Peyer's patch (tissue), 4 donors: ENCODE data around the gene VSX2.

ENCODE experiments used
- CTCF ChIP-seq, 6 experiments: fragments of 450-650 bp in 4 of 6; fragments of 200-600 bp in 2 of 6; sonication (generic) in 1 of 6; IDR thresholded peaks; one replicate each; pipeline ENCODE4 v1.5.1; 2017 to 2019; ENCODE audit warnings: antibody characterized with exemption in 6 of 6, mild to moderate bottlenecking in 3 of 6, moderate library complexity in 1 of 6
- POLR2A ChIP-seq, 2 donors: fragments of 450-650 bp; IDR thresholded peaks; one replicate each; pipeline ENCODE4 v1.5.1; 2017; ENCODE audit warnings: antibody characterized with exemption in 2 of 2, mild to moderate bottlenecking in 2 of 2, moderate library complexity in 2 of 2

- TF ChIP-seq CTCF (IDR thresholded peaks at IDR 0.05): no peak
- TF ChIP-seq POLR2A (IDR thresholded peaks at IDR 0.05): no peak
Observed at GRCh38 chr14:74194506-74195274, 44.6 kb upstream of the VSX2 start.
